OCI-LY3 (cell line): Measurements from ENCODE around the gene FTO.

Source experiments
- H2AFZ ChIP-seq: fragments of 200-600, 300-600 bp; shearing (Covaris generic); 2 replicates; pipeline ENCODE4 v1.6.0; 2014; ENCODE audit warnings: antibody characterized with exemption, low read depth, low read length
- H3K27ac ChIP-seq: fragments of 200-600, 300-600 bp; sonication (generic); 2 replicates; pipeline ENCODE4 v1.5.1; 2014; ENCODE audit warnings: mild to moderate bottlenecking, low read length, moderate library complexity, mixed read lengths
- H3K27me3 ChIP-seq: fragments of 200-600, 300-600 bp; sonication (generic); 2 replicates; pipeline ENCODE4 v1.6.1; 2014; ENCODE audit warnings: low read depth, low read length, mixed read lengths
- H3K36me3 ChIP-seq: fragments of 200-600, 300-600 bp; sonication (generic); replicated peaks from 2 replicates; pipeline ENCODE3; 2014; ENCODE audit warnings: low read depth, low read length, mixed read lengths
- H3K4me1 ChIP-seq: fragments of 300-600, 200-600 bp; sonication (generic); 2 replicates; pipeline ENCODE4 v1.6.1; 2014; ENCODE audit warnings: low read length, mixed read lengths
- H3K4me2 ChIP-seq: fragments of 200-600, 300-600 bp; sonication (generic); 2 replicates; pipeline ENCODE4 v1.6.1; 2014; ENCODE audit warnings: low read length, mixed read lengths
- H3K4me3 ChIP-seq: fragments of 300-600, 200-600 bp; sonication (generic); 2 replicates; pipeline ENCODE4 v1.5.1; 2014; ENCODE audit warnings: antibody characterized with exemption, mild to moderate bottlenecking, low read length, moderate library complexity
- H3K79me2 ChIP-seq: fragments of 300-600, 200-600 bp; shearing (Covaris generic); 2 replicates; pipeline ENCODE4 v1.6.1; 2014; ENCODE audit warnings: mild to moderate bottlenecking, low read length, mixed read lengths
- H3K9ac ChIP-seq: fragments of 300-600, 200-600 bp; shearing (Covaris generic); 2 replicates; pipeline ENCODE4 v1.6.0; 2014; ENCODE audit warnings: mild to moderate bottlenecking, low read length, moderate library complexity
- H3K9me3 ChIP-seq: fragments of 200-600, 300-600 bp; shearing (Covaris generic); 2 replicates; pipeline ENCODE4 v1.6.1; 2014; ENCODE audit warnings: low read length, mixed read lengths; ENCODE audit not compliant: insufficient read depth
- H4K20me1 ChIP-seq: fragments of 200-600, 300-600 bp; sonication (generic); 2 replicates; pipeline ENCODE4 v1.6.1; 2016; ENCODE audit warnings: low read length, mixed read lengths; ENCODE audit not compliant: insufficient read depth
- EZH2phosphoT487 ChIP-seq: fragments of 200-600 bp; shearing (Covaris generic); IDR thresholded peaks from 2 replicates; pipeline ENCODE4 v1.6.1; 2018; ENCODE audit warnings: antibody characterized with exemption, mixed run types, low read depth
- TF ChIP-seq, protein P1 (sequence below): fragments of 200-600, 300-600 bp; sonication (generic); IDR thresholded peaks from 2 replicates; pipeline ENCODE4 v1.5.1; 2014; ENCODE audit warnings: antibody characterized with exemption, low read length, low read depth

The FTO gene

DNA sequence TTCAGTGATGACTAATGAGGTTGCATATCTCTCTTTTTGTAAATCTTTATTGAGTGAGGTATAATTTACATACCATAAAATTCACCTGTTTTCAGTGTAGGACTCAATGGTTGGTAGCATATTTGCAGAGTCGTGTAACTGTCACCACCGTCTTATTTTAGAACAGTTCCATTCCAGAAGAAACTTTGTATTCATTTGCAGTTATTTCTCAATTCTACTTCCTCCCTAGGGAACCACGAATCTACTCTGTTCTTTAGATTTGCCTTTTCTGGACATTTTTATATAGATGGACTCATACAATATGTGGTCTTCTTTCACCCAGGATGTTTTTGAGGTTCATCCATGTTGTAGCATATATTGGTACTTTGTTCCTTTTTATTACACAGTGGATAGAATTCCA lies 3.7 kb downstream of the FTO start:
- Histone ChIP-seq H3K36me3 (no peaks in the 10 kb centered on the region), H3K9me3 (no peaks in the 10 kb centered on the region), H3K9ac (no peak overlapping the region), H3K79me2 (peaks cover 57% of the 10 kb centered on the region), H3K27ac (no peak overlapping the region), H3K4me2 (no peak overlapping the region), H3K27me3 (no peaks in the 10 kb centered on the region), H2AFZ (no peak overlapping the region), H3K4me3 (no peak overlapping the region), H3K4me1 (peaks cover 8% of the 10 kb centered on the region), H4K20me1 (no peaks in the 10 kb centered on the region)
- no peak for TF ChIP-seq EZH2phosphoT487
- TF ChIP-seq, protein P1, sequence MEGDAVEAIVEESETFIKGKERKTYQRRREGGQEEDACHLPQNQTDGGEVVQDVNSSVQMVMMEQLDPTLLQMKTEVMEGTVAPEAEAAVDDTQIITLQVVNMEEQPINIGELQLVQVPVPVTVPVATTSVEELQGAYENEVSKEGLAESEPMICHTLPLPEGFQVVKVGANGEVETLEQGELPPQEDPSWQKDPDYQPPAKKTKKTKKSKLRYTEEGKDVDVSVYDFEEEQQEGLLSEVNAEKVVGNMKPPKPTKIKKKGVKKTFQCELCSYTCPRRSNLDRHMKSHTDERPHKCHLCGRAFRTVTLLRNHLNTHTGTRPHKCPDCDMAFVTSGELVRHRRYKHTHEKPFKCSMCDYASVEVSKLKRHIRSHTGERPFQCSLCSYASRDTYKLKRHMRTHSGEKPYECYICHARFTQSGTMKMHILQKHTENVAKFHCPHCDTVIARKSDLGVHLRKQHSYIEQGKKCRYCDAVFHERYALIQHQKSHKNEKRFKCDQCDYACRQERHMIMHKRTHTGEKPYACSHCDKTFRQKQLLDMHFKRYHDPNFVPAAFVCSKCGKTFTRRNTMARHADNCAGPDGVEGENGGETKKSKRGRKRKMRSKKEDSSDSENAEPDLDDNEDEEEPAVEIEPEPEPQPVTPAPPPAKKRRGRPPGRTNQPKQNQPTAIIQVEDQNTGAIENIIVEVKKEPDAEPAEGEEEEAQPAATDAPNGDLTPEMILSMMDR, result no peak

DNA sequence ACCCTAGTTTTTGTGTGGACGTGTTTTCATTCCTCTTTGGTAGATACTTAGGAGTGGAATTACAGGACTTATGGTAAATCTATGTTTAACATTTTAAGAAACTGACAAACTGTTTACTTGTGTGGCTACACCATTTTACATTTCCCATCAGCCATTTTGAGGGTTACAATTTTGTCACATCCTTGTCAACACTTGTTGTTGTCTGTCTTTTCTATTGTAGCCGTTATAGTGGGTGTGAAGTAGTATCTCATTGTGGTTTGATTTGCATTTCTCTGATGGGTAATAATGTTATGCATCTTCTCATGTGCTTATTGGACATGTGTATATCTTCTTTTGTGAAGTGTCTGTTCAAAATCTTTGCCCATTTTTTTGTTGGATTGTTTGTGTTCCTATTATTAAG lies 4.5 kb downstream of the FTO start:
- Histone ChIP-seq H3K9ac (no peak overlapping the region), H3K4me2 (no peak overlapping the region), H3K4me1 (peaks cover 8% of the 10 kb centered on the region), H3K27ac (no peak overlapping the region), H4K20me1 (no peaks in the 10 kb centered on the region), H3K79me2 (peaks cover 54% of the 10 kb centered on the region), H2AFZ (no peak overlapping the region), H3K36me3 (no peaks in the 10 kb centered on the region), H3K4me3 (no peak overlapping the region), H3K27me3 (no peaks in the 10 kb centered on the region), H3K9me3 (no peaks in the 10 kb centered on the region)
- no peak for TF ChIP-seq EZH2phosphoT487
- TF ChIP-seq, protein P1, result no peak

DNA sequence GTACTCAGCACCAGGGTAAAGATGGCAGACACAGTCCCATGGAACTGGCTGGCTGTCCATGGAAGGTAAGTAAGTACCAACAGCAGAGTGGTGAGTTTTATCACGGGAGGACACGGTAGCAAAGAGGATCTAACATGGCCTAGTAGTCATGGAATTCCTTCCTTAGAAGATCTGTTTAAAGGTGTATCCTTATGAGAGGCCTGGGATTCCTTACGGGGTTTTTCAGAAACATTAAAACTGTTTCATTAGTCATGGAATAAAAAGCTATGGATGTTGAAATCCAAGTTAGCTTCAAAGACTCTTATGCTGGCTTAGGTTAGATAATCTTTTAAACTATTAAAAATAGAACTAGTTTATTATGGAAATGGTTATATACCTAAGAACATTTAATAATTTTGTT lies 7.4 kb downstream of the FTO start:
- H3K27ac ChIP-seq, result no peak overlapping the region
- no peak overlapping the region for H3K4me3 ChIP-seq
- H3K79me2 ChIP-seq, result peaks cover 60% of the 10 kb centered on the region
- no peaks in the 10 kb centered on the region for H4K20me1 ChIP-seq
- H3K4me2 ChIP-seq, result no peak overlapping the region
- H3K9me3 ChIP-seq, result no peaks in the 10 kb centered on the region
- no peak overlapping the region for H3K9ac ChIP-seq
- no peak for TF ChIP-seq EZH2phosphoT487
- no peak overlapping the region for H2AFZ ChIP-seq
- no peaks in the 10 kb centered on the region for H3K27me3 ChIP-seq
- no peaks in the 10 kb centered on the region for H3K36me3 ChIP-seq
- no peaks in the 10 kb centered on the region for H3K4me1 ChIP-seq

DNA sequence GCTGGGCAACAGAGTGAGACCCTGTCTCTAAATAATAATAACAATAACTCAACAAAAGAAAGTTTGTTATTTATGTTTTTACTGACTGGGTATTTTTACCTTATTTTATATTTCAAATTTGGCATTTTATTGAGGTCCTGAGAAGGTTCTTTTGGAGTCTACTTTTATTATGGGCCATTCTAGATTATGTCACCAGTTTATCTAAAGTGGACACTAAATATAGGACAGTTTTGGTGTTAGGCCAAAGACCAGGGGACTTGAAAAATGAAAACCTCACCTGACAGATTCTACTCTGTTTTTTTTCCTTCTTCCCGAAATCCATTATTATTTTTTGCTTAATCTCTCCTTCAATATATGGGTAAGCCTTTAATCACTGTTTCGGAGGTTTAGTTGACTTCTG lies 8.1 kb downstream of the FTO start:
- Histone ChIP-seq H4K20me1 (no peaks in the 10 kb centered on the region), H3K4me3 (no peak overlapping the region), H3K27ac (no peak overlapping the region), H3K36me3 (no peaks in the 10 kb centered on the region), H3K79me2 (peaks cover 54% of the 10 kb centered on the region), H3K4me1 (no peaks in the 10 kb centered on the region), H2AFZ (no peak overlapping the region), H3K4me2 (no peak overlapping the region), H3K9me3 (no peaks in the 10 kb centered on the region), H3K9ac (no peak overlapping the region), H3K27me3 (no peaks in the 10 kb centered on the region)
- TF ChIP-seq EZH2phosphoT487, result no peak
- TF ChIP-seq, protein P1, result no peak
